Measurements from ENCODE around the gene KIZ.

- no peak for TF ChIP-seq CTCF (IDR thresholded peaks at IDR 0.05; ENCODE audit: low read depth, low read length)
- no peak for TF ChIP-seq POLR2A (IDR thresholded peaks at IDR 0.05; ENCODE audit: extremely low read depth, insufficient read length)
- TF ChIP-seq MAX (IDR thresholded peaks at IDR 0.05; ENCODE audit: low read depth, low read length), result no peak
These were observed 163.8 kb downstream of the KIZ start for GRCh38 chr20:21289651-21290050.

Measured in NB4 (cell line).